ENCODE measurements around the gene CALHM6.

Gene CALHM6

GRCh38 chr6:116444575-116444974, 16.6 kb upstream of the CALHM6 start:
- in situ Hi-C loops (cut with MboI; ENCODE audit: low sequenced_read_pairs) = no loop called here

GRCh38 chr6:116445102-116445501, 16.1 kb upstream of the CALHM6 start:
- in situ Hi-C loops (cut with MboI; ENCODE audit: low sequenced_read_pairs) = no loop called here

- in situ Hi-C loops (cut with MboI; ENCODE audit: low sequenced_read_pairs) = no loop called here
Observed at GRCh38 chr6:116446399-116446798, 14.8 kb upstream of the CALHM6 start.

- in situ Hi-C loops (cut with MboI; ENCODE audit: low sequenced_read_pairs) = no loop called here
Observed at GRCh38 chr6:116447052-116447451, 14.1 kb upstream of the CALHM6 start.

GRCh38 chr6:116447496-116448011, 13.6 kb upstream of the CALHM6 start:
- in situ Hi-C loops (cut with MboI; ENCODE audit: low sequenced_read_pairs) = no loop called here

- in situ Hi-C loops (cut with MboI; ENCODE audit: low sequenced_read_pairs) = no loop called here
Observed at GRCh38 chr6:116449565-116449964, 11.6 kb upstream of the CALHM6 start.

- in situ Hi-C loops (cut with MboI; ENCODE audit: low sequenced_read_pairs) = no loop called here
Observed at GRCh38 chr6:116450185-116450710, 10.9 kb upstream of the CALHM6 start.

- in situ Hi-C loops (cut with MboI; ENCODE audit: low sequenced_read_pairs) = no loop called here
Observed at GRCh38 chr6:116450769-116451740, 10.1 kb upstream of the CALHM6 start.

- in situ Hi-C loops (cut with MboI; ENCODE audit: low sequenced_read_pairs) = no loop called here
Observed at GRCh38 chr6:116451916-116452315, 9.3 kb upstream of the CALHM6 start.

- in situ Hi-C loops (cut with MboI; ENCODE audit: low sequenced_read_pairs) = no loop called here
Observed at GRCh38 chr6:116452531-116452930, 8.6 kb upstream of the CALHM6 start.

GRCh38 chr6:116456106-116456505, 5.1 kb upstream of the CALHM6 start:
- in situ Hi-C loops (cut with MboI; ENCODE audit: low sequenced_read_pairs) = no loop called here

- in situ Hi-C loops (cut with MboI; ENCODE audit: low sequenced_read_pairs) = no loop called here
Observed at GRCh38 chr6:116456927-116457326, 4.2 kb upstream of the CALHM6 start.

GRCh38 chr6:116458264-116458663, 2.9 kb upstream of the CALHM6 start:
- in situ Hi-C loops (cut with MboI; ENCODE audit: low sequenced_read_pairs) = no loop called here

GRCh38 chr6:116459927-116460326, 1.2 kb upstream of the CALHM6 start:
- in situ Hi-C loops (cut with MboI; ENCODE audit: low sequenced_read_pairs) = no loop called here

GRCh38 chr6:116461932-116462885, 1.0 kb downstream of the CALHM6 start:
- in situ Hi-C loops (cut with MboI; ENCODE audit: low sequenced_read_pairs) = no loop called here

GRCh38 chr6:116463301-116463700, 2.1 kb downstream of the CALHM6 start:
- in situ Hi-C loops (cut with MboI; ENCODE audit: low sequenced_read_pairs) = no loop called here

GRCh38 chr6:116465246-116465645, 4.1 kb downstream of the CALHM6 start:
- in situ Hi-C loops (cut with MboI; ENCODE audit: low sequenced_read_pairs) = no loop called here

GRCh38 chr6:116467096-116467495, 5.9 kb downstream of the CALHM6 start:
- in situ Hi-C loops (cut with MboI; ENCODE audit: low sequenced_read_pairs) = no loop called here

GRCh38 chr6:116467514-116467913, 6.3 kb downstream of the CALHM6 start:
- in situ Hi-C loops (cut with MboI; ENCODE audit: low sequenced_read_pairs) = no loop called here

- in situ Hi-C loops (cut with MboI; ENCODE audit: low sequenced_read_pairs) = no loop called here
Observed at GRCh38 chr6:116468293-116468692, 7.1 kb downstream of the CALHM6 start.

GRCh38 chr6:116471531-116471930, 10.4 kb downstream of the CALHM6 start:
- in situ Hi-C loops (cut with MboI; ENCODE audit: low sequenced_read_pairs) = no loop called here
